IMR-90 (cell line): ENCODE results near the gene LTBP2. TPM values are rescaled to one million over a fixed set of nuclear protein-coding genes. Genes with fewer than 3 reads are reported as not detected.

Experiments
- ATAC-seq: fragments of 200-7000 bp; cut with Tn5 transposase; 2 replicates; pipeline ENCODE4 v1.9.1; 2020; ENCODE audit warnings: low read depth, mild to moderate bottlenecking, moderate library complexity
- BruUV-seq: library from RNA; stranded (reverse); fragments of 400-500 nt; replicated peaks from 2 replicates; lab custom pipeline; 2021; lab: Mats Ljungman, UMichigan
- CTCF ChIA-PET: fragments of 300-600 bp; formaldehyde crosslinking; extraction: SDS; loops from one replicate; lab custom pipeline; 2021; ENCODE audit warnings: antibody characterized with exemption; lab: Yijun Ruan, JAX
- POLR2A ChIA-PET: fragments of 300-600 bp; sonication (Branson Sonifier 250); formaldehyde crosslinking; loops from one replicate; lab custom pipeline; 2022; ENCODE audit warnings: antibody characterized with exemption; ENCODE audit not compliant: unreplicated experiment; lab: Charles Lee
- DNase-seq: peaks from one replicate; pipeline ENCODE4 v3.0.0; 2013
- H2AFZ ChIP-seq: replicated peaks from 2 replicates; pipeline ENCODE3; 2013; ENCODE audit warnings: low read length, mild to moderate bottlenecking; ENCODE audit not compliant: poor library complexity
- H2AK5ac ChIP-seq: 2 replicates; pipeline ENCODE4 v1.6.1; 2013; ENCODE audit warnings: low read depth, low read length, inconsistent platforms
- H2AK9ac ChIP-seq: replicated peaks from 2 replicates; pipeline ENCODE3; 2013; ENCODE audit warnings: mild to moderate bottlenecking, low read depth, low read length, moderate library complexity; ENCODE audit not compliant: poor library complexity
- H2BK120ac ChIP-seq: 2 replicates; pipeline ENCODE4 v1.6.1; 2013; ENCODE audit warnings: low read depth, low read length, inconsistent platforms
- H2BK15ac ChIP-seq: 3 replicates; pipeline ENCODE4 v1.6.1; 2013; ENCODE audit warnings: low read depth, low read length, inconsistent platforms
- H2BK20ac ChIP-seq: 2 replicates; pipeline ENCODE4 v1.6.1; 2013; ENCODE audit warnings: low read depth, mild to moderate bottlenecking, inconsistent platforms, low read length, moderate library complexity
- H2BK5ac ChIP-seq: 2 replicates; pipeline ENCODE4 v1.6.1; 2013; ENCODE audit warnings: mild to moderate bottlenecking, low read depth, low read length, inconsistent platforms; ENCODE audit not compliant: poor library complexity, severe bottlenecking
- H3K14ac ChIP-seq: replicated peaks from 2 replicates; pipeline ENCODE4 v1.6.1; 2013; ENCODE audit warnings: low read depth, low read length, inconsistent platforms
- H3K18ac ChIP-seq: 2 replicates; pipeline ENCODE4 v1.6.1; 2013; ENCODE audit warnings: low read depth, low read length, control low read depth
- H3K23ac ChIP-seq: 2 replicates; pipeline ENCODE4 v1.6.1; 2013; ENCODE audit warnings: low read depth, low read length, inconsistent platforms
- H3K27ac ChIP-seq: 2 replicates; pipeline ENCODE4 v1.5.1; 2013; ENCODE audit warnings: mild to moderate bottlenecking, control low read depth, low read length; ENCODE audit not compliant: insufficient read depth
- H3K27me3 ChIP-seq: 2 replicates; pipeline ENCODE4 v1.6.1; 2013; ENCODE audit warnings: low read length; ENCODE audit not compliant: control insufficient read depth, insufficient read depth
- H3K36me3 ChIP-seq: 2 replicates; pipeline ENCODE4 v1.6.1; 2013; ENCODE audit warnings: low read length, mixed read lengths; ENCODE audit not compliant: control insufficient read depth, insufficient read depth
- H3K4ac ChIP-seq: 2 replicates; pipeline ENCODE4 v1.6.1; 2013; ENCODE audit warnings: low read depth, low read length, inconsistent platforms
- H3K4me1 ChIP-seq: 2 replicates; pipeline ENCODE4 v1.6.1; 2013; ENCODE audit warnings: low read length, mixed read lengths; ENCODE audit not compliant: control insufficient read depth, insufficient read depth
- H3K4me2 ChIP-seq: 2 replicates; pipeline ENCODE4 v1.6.1; 2013; ENCODE audit warnings: low read depth, mild to moderate bottlenecking, control low read depth, low read length, moderate library complexity
- H3K4me3 ChIP-seq: 2 replicates; pipeline ENCODE4 v1.5.1; 2013; ENCODE audit warnings: low read depth, mild to moderate bottlenecking, control low read depth, low read length, moderate library complexity; ENCODE audit not compliant: insufficient read depth
- H3K56ac ChIP-seq: 2 replicates; pipeline ENCODE4 v1.6.1; 2013; ENCODE audit warnings: low read length, inconsistent platforms; ENCODE audit not compliant: insufficient read depth; ENCODE audit errors: extremely low read depth
- H3K79me1 ChIP-seq, 2 experiments: 2 replicates each; pipeline ENCODE4 v1.6.1; 2013; ENCODE audit warnings: low read length in 2 of 2, inconsistent platforms in 1 of 2, low read depth in 1 of 2
- H3K9ac ChIP-seq: 2 replicates; pipeline ENCODE4 v1.6.1; 2013; ENCODE audit warnings: low read depth, low read length, control low read depth
- H3K9me1 ChIP-seq: 2 replicates; pipeline ENCODE4 v1.6.1; 2013; ENCODE audit warnings: low read length, inconsistent platforms; ENCODE audit not compliant: insufficient read depth
- H3K9me3 ChIP-seq: 2 replicates; pipeline ENCODE4 v1.6.1; 2013; ENCODE audit warnings: low read length; ENCODE audit not compliant: control insufficient read depth, insufficient read depth
- H4K20me1 ChIP-seq: 2 replicates; pipeline ENCODE4 v1.6.1; 2013; ENCODE audit warnings: low read length, inconsistent platforms; ENCODE audit not compliant: insufficient read depth
- H4K5ac ChIP-seq: 2 replicates; pipeline ENCODE4 v1.6.1; 2013; ENCODE audit warnings: mild to moderate bottlenecking, low read depth, low read length, control low read depth
- H4K8ac ChIP-seq, 2 experiments: 2 replicates each; pipeline ENCODE4 v1.6.1; 2013; ENCODE audit warnings: low read depth in 2 of 2, low read length in 2 of 2, control low read depth in 1 of 2, inconsistent platforms in 1 of 2
- H4K91ac ChIP-seq: 2 replicates; pipeline ENCODE4 v1.6.1; 2013; ENCODE audit warnings: low read depth, low read length, inconsistent platforms; ENCODE audit not compliant: insufficient read depth
- ELK1 ChIP-seq: fragments of 150-350 bp; IDR thresholded peaks from 2 replicates; pipeline ENCODE4 v1.6.1; 2016; ENCODE audit warnings: low read depth, mild to moderate bottlenecking, low read length, moderate library complexity, borderline replicate concordance
- WGBS, 2 experiments: methylation state at CpG; one replicate each; pipeline versions ENCODE4 v1.1.5 to v1.1.7; 2013; ENCODE audit warnings: missing lambda C conversion rate in 2 of 2; ENCODE audit not compliant: insufficient read length in 1 of 2; ENCODE audit errors: extremely low coverage in 2 of 2; 5-methylcytosine and 5-hydroxymethylcytosine counted together
- dilution Hi-C: fragments of 300-500 bp; cut with HindIII; formaldehyde crosslinking; loops from one replicate; pipeline ENCODE4 v1.14.3; 2018; ENCODE audit warnings: low sequenced_read_pairs; ENCODE audit not compliant: unreplicated experiment
- in situ Hi-C: fragments of 300-500 bp; cut with MboI; formaldehyde crosslinking; loops from 3 replicates; pipeline ENCODE4 v1.14.3; 2019; ENCODE audit warnings: low sequenced_read_pairs, inconsistent platforms, mixed read lengths
- intact Hi-C: fragments of 100-400 bp; cut with micrococcal nuclease; formaldehyde crosslinking; loops from 2 replicates; pipeline ENCODE4 v1.10.0; 2022
- polyA plus RNA-seq, 3 experiments: library from polyadenylated mRNA; depleted of rRNA; stranded (reverse); fragments of >200 nt; gene quantifications; 2 replicates each; pipeline ENCODE4 v1.2.3, GENCODE V29; 2012; ENCODE audit warnings: low replicate concordance in 1 of 3
- total RNA-seq: library from RNA; depleted of rRNA; stranded (reverse); fragments of >200 nt; gene quantifications from 2 replicates; pipeline ENCODE4 v1.2.3, GENCODE V29; 2012

The LTBP2 gene
- total and polyA plus RNA-seq, 2 of the 4 experiments (the other 2 are of a cell fraction), result 23.8 to 79.3 TPM

DNA sequence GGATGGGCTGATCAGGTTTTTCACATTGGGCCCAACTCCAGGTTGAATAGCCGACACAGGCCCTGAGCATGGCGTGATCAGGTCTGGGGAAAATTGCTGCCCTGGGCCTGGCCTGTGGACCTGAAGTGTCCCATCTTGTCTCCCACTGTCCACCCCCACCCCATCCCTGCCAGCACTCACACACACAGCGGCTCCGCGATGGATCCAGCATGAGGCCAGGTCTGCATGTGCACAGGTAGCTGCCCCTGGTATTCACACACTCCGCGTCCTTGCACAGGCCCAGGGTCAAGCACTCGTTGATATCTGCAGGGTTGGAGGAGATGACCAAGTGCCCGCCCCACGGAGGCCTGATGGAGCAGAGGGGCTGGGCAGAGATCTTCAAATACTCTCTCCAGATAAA is 79.8 kb downstream of the LTBP2 start:
- ATAC-seq (no peak), DNase-seq (no peak)
- H3K14ac ChIP-seq, result no peak overlapping the region
- no peak overlapping the region for H3K23ac ChIP-seq
- H2AFZ ChIP-seq, result no peak overlapping the region
- H3K18ac ChIP-seq, result no peak overlapping the region
- no peak overlapping the region for H2BK120ac ChIP-seq
- in situ Hi-C loops, result no loop called here
- no peak overlapping the region for H2BK5ac ChIP-seq
- H3K79me1 ChIP-seq, result peaks cover 0 to 4% of the 10 kb centered on the region in 2 experiments; a peak in 1 of 4 replicates
- CTCF ChIA-PET, result interaction anchor here (0.5 kb wide), 1 partner anchor 319 kb away, joined by 6 read pairs; no protein-coding TSS in a partner anchor
- no peaks in the 10 kb centered on the region for H4K20me1 ChIP-seq
- H3K9me1 ChIP-seq, result peaks cover 5% of the 10 kb centered on the region
- BruUV-seq, result no TSS peak
- H2AK5ac ChIP-seq, result no peak overlapping the region
- H4K8ac ChIP-seq, result no peak overlapping the region
- H4K91ac ChIP-seq, result peak overlapping the region; percentile 22; the same call in 1 of the 2 replicates
- intact Hi-C loops, result no loop called here
- H3K4me1 ChIP-seq, result peaks cover 3% of the 10 kb centered on the region
- TF ChIP-seq ELK1, result no peak
- WGBS, 2 experiments, result 100% methylated on average over 1 of the region's 10 CpGs; no CpG with 5 or more reads in 1 of the 2 experiments
- H3K56ac ChIP-seq, result no peak overlapping the region
- H2BK20ac ChIP-seq, result no peak overlapping the region
- H2AK9ac ChIP-seq, result peak overlapping the region; percentile 23
- H3K9me3 ChIP-seq, result no peaks in the 10 kb centered on the region
- no peak overlapping the region for H4K5ac ChIP-seq
- no peak overlapping the region; the same call in 1 of the 2 replicates for H3K4ac ChIP-seq
- H3K4me2 ChIP-seq, result no peak overlapping the region
- no peak overlapping the region for H2BK15ac ChIP-seq
- H3K4me3 ChIP-seq, result no peak overlapping the region
- no peaks in the 10 kb centered on the region for H3K27me3 ChIP-seq
- dilution Hi-C loops, result no loop called here
- H3K9ac ChIP-seq, result no peak overlapping the region
- H3K36me3 ChIP-seq, result no peaks in the 10 kb centered on the region; the same call in 1 of the 2 replicates
- POLR2A ChIA-PET, result no interaction called here
- no peak overlapping the region for H3K27ac ChIP-seq
